Liver (tissue), 3 donors: ENCODE results near the gene DDX24.

ENCODE experiments used
- ATF3 ChIP-seq: IDR thresholded peaks from 2 replicates; pipeline ENCODE4 v1.6.1; 2016; ENCODE audit warnings: antibody characterized with exemption
- CTCF ChIP-seq: fragments of 150-350 bp; IDR thresholded peaks from 2 replicates; pipeline ENCODE4 v1.5.1; 2017; ENCODE audit warnings: improper control_type of control experiment, low read depth, low read length; ENCODE audit not compliant: missing input control
- FOXA2 ChIP-seq: IDR thresholded peaks from 2 replicates; pipeline ENCODE4 v1.6.1; 2016; ENCODE audit warnings: antibody characterized with exemption
- JUND ChIP-seq, 2 donors: IDR thresholded peaks; 2 replicates each; pipeline ENCODE4 v1.6.1; 2016; ENCODE audit warnings: antibody characterized with exemption in 2 of 2
- MAX ChIP-seq: IDR thresholded peaks from 2 replicates; pipeline ENCODE4 v1.6.1; 2016; ENCODE audit warnings: antibody characterized with exemption
- RAD21 ChIP-seq, 2 donors: IDR thresholded peaks; 2 replicates each; pipeline ENCODE4 v1.6.1; 2016; ENCODE audit warnings: antibody characterized with exemption in 2 of 2, mild to moderate bottlenecking in 2 of 2
- REST ChIP-seq: IDR thresholded peaks from 2 replicates; pipeline ENCODE4 v1.6.1; 2016; ENCODE audit warnings: antibody characterized with exemption, mild to moderate bottlenecking
- TAF1 ChIP-seq: conservative IDR thresholded peaks from 2 replicates; pipeline ENCODE4 v1.6.1; 2016; ENCODE audit warnings: antibody characterized with exemption, mild to moderate bottlenecking
- YY1 ChIP-seq: IDR thresholded peaks from 2 replicates; pipeline ENCODE4 v1.6.1; 2016; ENCODE audit warnings: antibody characterized with exemption, mild to moderate bottlenecking
- ZBTB33 ChIP-seq: IDR thresholded peaks from 2 replicates; pipeline ENCODE4 v1.6.1; 2016; ENCODE audit warnings: antibody characterized with exemption
- donor health status: healthy.
- donor health status: healthy.

GRCh38 chr14:94051779-94052178 lies 29.2 kb downstream of the DDX24 start:
- TF ChIP-seq RAD21 (IDR thresholded peaks at IDR 0.05) (no peak), ATF3 (no peak), CTCF (no peak), JUND (IDR thresholded peaks at IDR 0.05) (no peak), ZBTB33 (no peak), MAX (no peak), FOXA2 (no peak), YY1 (no peak), REST (no peak), TAF1 (no peak)
